ENCODE results near the gene NTSR2.
"Not testable (repeated sequence)": the region's sequence is repeated elsewhere in the genome, so short reads cannot be mapped to it uniquely, and the experiment has no call there.

Gene NTSR2

GRCh38 chr2:11679486-11680181, 9.6 kb upstream of the NTSR2 start:
- no peak for DNase-seq (ENCODE audit: low read depth)

- DNase-seq (ENCODE audit: low read depth) = no peak
Measured at GRCh38 chr2:11679016-11679415, 9.0 kb upstream of the NTSR2 start.

- no peak for DNase-seq (ENCODE audit: low read depth)
Measured at GRCh38 chr2:11678306-11678960, 8.4 kb upstream of the NTSR2 start.

GRCh38 chr2:11677136-11678055, 7.4 kb upstream of the NTSR2 start:
- no peak for DNase-seq (ENCODE audit: low read depth)

GRCh38 chr2:11676640-11677039, 6.6 kb upstream of the NTSR2 start:
- DNase-seq (ENCODE audit: low read depth) = no peak

GRCh38 chr2:11675423-11676112, 5.6 kb upstream of the NTSR2 start:
- no peak for DNase-seq (ENCODE audit: low read depth)

GRCh38 chr2:11674983-11675382, 5.0 kb upstream of the NTSR2 start:
- DNase-seq (ENCODE audit: low read depth) = no peak

GRCh38 chr2:11672407-11672806, 2.4 kb upstream of the NTSR2 start:
- no peak for DNase-seq (ENCODE audit: low read depth)

- no peak for DNase-seq (ENCODE audit: low read depth)
Measured at GRCh38 chr2:11667866-11668637, 1.9 kb downstream of the NTSR2 start.

- no peak for DNase-seq (ENCODE audit: low read depth)
Measured at GRCh38 chr2:11667194-11667593, 2.8 kb downstream of the NTSR2 start.

GRCh38 chr2:11665510-11666362, 4.3 kb downstream of the NTSR2 start:
- DNase-seq (ENCODE audit: low read depth) = no peak

- no peak for DNase-seq (ENCODE audit: low read depth)
Measured at GRCh38 chr2:11665028-11665427, 5.0 kb downstream of the NTSR2 start.

- no peak for DNase-seq (ENCODE audit: low read depth)
Measured at GRCh38 chr2:11663427-11663826, 6.6 kb downstream of the NTSR2 start.

- DNase-seq (ENCODE audit: low read depth) = no peak
Measured at GRCh38 chr2:11662882-11663281, 7.1 kb downstream of the NTSR2 start.

- no peak for DNase-seq (ENCODE audit: low read depth)
Measured at GRCh38 chr2:11661891-11662435, 8.0 kb downstream of the NTSR2 start.

- DNase-seq (ENCODE audit: low read depth) = not testable (repeated sequence)
Measured at GRCh38 chr2:11660396-11660795, 9.6 kb downstream of the NTSR2 start.

- DNase-seq (ENCODE audit: low read depth) = no peak
Measured at GRCh38 chr2:11659851-11660250, 10.1 kb downstream of the NTSR2 start.

- DNase-seq (ENCODE audit: low read depth) = no peak
Measured at GRCh38 chr2:11659115-11659475, 10.9 kb downstream of the NTSR2 start.

- DNase-seq (ENCODE audit: low read depth) = no peak
Measured at GRCh38 chr2:11658208-11659114, 11.5 kb downstream of the NTSR2 start.

Measured in T follicular helper cell (primary cell).